HT1080 (cell line): Measurements from ENCODE around the gene SLC22A4. TPM values are rescaled to one million over a fixed set of nuclear protein-coding genes. Genes with fewer than 3 reads are reported as not detected.

Experiments
- DNase-seq: peaks from one replicate; pipeline ENCODE4 v3.0.0-alpha.2; 2015; ENCODE audit warnings: low read depth
- total RNA-seq: library from RNA; depleted of rRNA; stranded (reverse); fragments of >200 nt; shearing (Covaris generic); gene quantifications from 2 replicates; pipeline ENCODE4 v1.2.3, GENCODE V29; 2014

Gene SLC22A4
- total RNA-seq, 1 experiment from 2014 or later, result 3.4 TPM

GRCh38 chr5:132273631-132274030 is 20.6 kb upstream of the SLC22A4 start:
- no peak for DNase-seq

- DNase-seq, result no peak
Measured at GRCh38 chr5:132274050-132274792, 20.0 kb upstream of the SLC22A4 start.

- DNase-seq, result no peak
Measured at GRCh38 chr5:132275367-132276220, 18.6 kb upstream of the SLC22A4 start.

- DNase-seq, result no peak
Measured at GRCh38 chr5:132277256-132277655, 16.9 kb upstream of the SLC22A4 start.

GRCh38 chr5:132277971-132278853 is 16.0 kb upstream of the SLC22A4 start:
- DNase-seq, result no peak

GRCh38 chr5:132279801-132280200 is 14.4 kb upstream of the SLC22A4 start:
- DNase-seq, result no peak

- DNase-seq, result no peak
Measured at GRCh38 chr5:132280371-132281240, 13.6 kb upstream of the SLC22A4 start.

GRCh38 chr5:132281856-132282614 is 12.2 kb upstream of the SLC22A4 start:
- DNase-seq, result no peak

- peak; percentile 76 for DNase-seq
Measured at GRCh38 chr5:132283423-132284043, 10.7 kb upstream of the SLC22A4 start.

GRCh38 chr5:132289097-132289496 is 5.1 kb upstream of the SLC22A4 start:
- no peak for DNase-seq

- no peak for DNase-seq
Measured at GRCh38 chr5:132291026-132291425, 3.2 kb upstream of the SLC22A4 start.

GRCh38 chr5:132293066-132293991 is 865 bp upstream of the SLC22A4 start:
- peak; percentile 88 for DNase-seq

- DNase-seq, result peak; percentile 89
Measured at GRCh38 chr5:132294728-132295504, 722 bp downstream of the SLC22A4 start.

- no peak for DNase-seq
Measured at GRCh38 chr5:132295505-132296411, 1.6 kb downstream of the SLC22A4 start.

GRCh38 chr5:132296412-132297016 is 2.3 kb downstream of the SLC22A4 start:
- no peak for DNase-seq
